ENCODE measurements around the gene POU6F1. TPM values are rescaled to one million over a fixed set of nuclear protein-coding genes. Genes with fewer than 3 reads are reported as not detected.

POU6F1 gene
- total and polyA plus RNA-seq, 2 experiments from 2014 or later, result 3.4 to 3.8 TPM

DNA sequence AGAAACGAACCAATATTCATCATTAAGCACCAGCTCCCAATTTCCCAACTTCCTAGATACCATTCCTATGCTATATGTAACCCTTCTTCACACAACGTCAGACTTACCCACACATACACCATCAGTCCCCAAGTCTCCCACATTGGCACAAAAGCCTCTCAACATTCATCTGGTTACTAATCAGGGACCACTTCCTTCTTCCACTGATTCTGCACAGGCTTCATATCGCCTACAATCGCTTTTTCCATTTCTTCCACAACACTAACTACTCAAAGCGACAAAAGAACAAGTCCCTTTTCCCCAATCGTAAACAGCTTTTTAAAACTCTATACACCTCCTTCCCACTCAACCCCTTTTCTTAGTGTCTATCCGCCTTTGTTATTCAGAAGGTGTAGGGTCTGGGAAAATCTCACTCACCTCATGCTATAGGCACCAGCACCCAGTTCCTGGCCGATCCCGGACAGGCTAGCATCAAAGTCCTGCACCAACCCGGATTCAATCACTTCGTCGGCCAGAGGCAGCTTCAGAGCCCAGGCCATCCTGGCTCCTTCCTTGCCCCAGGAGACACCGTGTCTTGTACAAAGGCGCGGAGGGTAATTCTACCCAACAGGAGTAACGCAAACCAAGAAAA lies 45.9 kb downstream of the POU6F1 start:
- H3K4me3 ChIP-seq, result peak overlapping the region; percentile 63
- DNase-seq (ENCODE audit: low read depth in 1 of 2, low spot score in 1 of 2), result peak; percentile 30 to 40

DNA sequence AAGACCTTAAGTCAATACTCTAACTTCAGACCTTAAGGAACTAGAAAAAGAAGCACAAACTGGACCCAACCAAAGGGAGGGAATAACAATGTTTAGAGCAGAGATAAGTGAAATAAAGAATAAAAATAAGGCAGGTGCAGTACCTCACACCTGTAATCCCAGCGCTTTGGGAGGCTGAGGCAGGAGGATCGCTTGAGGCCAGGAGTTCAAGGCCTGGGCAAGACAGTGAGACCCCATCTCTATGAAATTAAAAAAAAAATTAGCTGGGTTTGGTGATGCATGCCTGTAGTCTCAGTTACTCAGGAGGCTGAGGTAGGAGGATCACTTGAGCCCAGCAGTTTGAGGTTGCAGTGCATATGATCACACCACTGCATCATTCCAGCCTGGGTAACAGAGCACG lies 54.1 kb downstream of the POU6F1 start:
- no peak overlapping the region for H3K4me3 ChIP-seq
- H3K36me3 ChIP-seq, result no peaks in the 10 kb centered on the region
- DNase-seq (ENCODE audit: low read depth in 1 of 2, low spot score in 1 of 2), result no peak
- H3K27me3 ChIP-seq, result no peaks in the 10 kb centered on the region
- H3K9me3 ChIP-seq (ENCODE audit: low read depth), result no peaks in the 10 kb centered on the region
- TF ChIP-seq, protein P1, sequence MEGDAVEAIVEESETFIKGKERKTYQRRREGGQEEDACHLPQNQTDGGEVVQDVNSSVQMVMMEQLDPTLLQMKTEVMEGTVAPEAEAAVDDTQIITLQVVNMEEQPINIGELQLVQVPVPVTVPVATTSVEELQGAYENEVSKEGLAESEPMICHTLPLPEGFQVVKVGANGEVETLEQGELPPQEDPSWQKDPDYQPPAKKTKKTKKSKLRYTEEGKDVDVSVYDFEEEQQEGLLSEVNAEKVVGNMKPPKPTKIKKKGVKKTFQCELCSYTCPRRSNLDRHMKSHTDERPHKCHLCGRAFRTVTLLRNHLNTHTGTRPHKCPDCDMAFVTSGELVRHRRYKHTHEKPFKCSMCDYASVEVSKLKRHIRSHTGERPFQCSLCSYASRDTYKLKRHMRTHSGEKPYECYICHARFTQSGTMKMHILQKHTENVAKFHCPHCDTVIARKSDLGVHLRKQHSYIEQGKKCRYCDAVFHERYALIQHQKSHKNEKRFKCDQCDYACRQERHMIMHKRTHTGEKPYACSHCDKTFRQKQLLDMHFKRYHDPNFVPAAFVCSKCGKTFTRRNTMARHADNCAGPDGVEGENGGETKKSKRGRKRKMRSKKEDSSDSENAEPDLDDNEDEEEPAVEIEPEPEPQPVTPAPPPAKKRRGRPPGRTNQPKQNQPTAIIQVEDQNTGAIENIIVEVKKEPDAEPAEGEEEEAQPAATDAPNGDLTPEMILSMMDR (IDR thresholded peaks at IDR 0.05; ENCODE audit: low read depth, low read length), result no peak
- H3K27ac ChIP-seq, result no peak overlapping the region
- H3K4me1 ChIP-seq (ENCODE audit: low read depth), result no peaks in the 10 kb centered on the region

More for the DNA sequence above, 45.9 kb downstream of the POU6F1 start:
- TF ChIP-seq, protein P1 (IDR thresholded peaks at IDR 0.05; ENCODE audit: low read depth, low read length), result no peak
- H3K27ac ChIP-seq, result peak overlapping the region; percentile 95
- H3K36me3 ChIP-seq, result no peaks in the 10 kb centered on the region
- no peaks in the 10 kb centered on the region for H3K4me1 ChIP-seq (ENCODE audit: low read depth)
- no peaks in the 10 kb centered on the region for H3K27me3 ChIP-seq
- H3K9me3 ChIP-seq (ENCODE audit: low read depth), result no peaks in the 10 kb centered on the region

GRCh38 chr12:51162217-51162616 lies 55.6 kb downstream of the POU6F1 start:
- no peaks in the 10 kb centered on the region for H3K27me3 ChIP-seq
- H3K36me3 ChIP-seq, result no peaks in the 10 kb centered on the region
- H3K27ac ChIP-seq, result no peak overlapping the region
- no peaks in the 10 kb centered on the region for H3K9me3 ChIP-seq (ENCODE audit: low read depth)
- TF ChIP-seq, protein P1 (IDR thresholded peaks at IDR 0.05; ENCODE audit: low read depth, low read length), result no peak
- H3K4me1 ChIP-seq (ENCODE audit: low read depth), result no peaks in the 10 kb centered on the region
- no peak overlapping the region for H3K4me3 ChIP-seq
- DNase-seq (ENCODE audit: low read depth in 1 of 2, low spot score in 1 of 2), result no peak

GRCh38 chr12:51160814-51161459 lies 56.9 kb downstream of the POU6F1 start:
- Histone ChIP-seq H3K27me3 (no peaks in the 10 kb centered on the region), H3K4me3 (no peak overlapping the region), H3K36me3 (no peaks in the 10 kb centered on the region), H3K4me1 (ENCODE audit: low read depth) (no peaks in the 10 kb centered on the region), H3K27ac (no peak overlapping the region), H3K9me3 (ENCODE audit: low read depth) (no peaks in the 10 kb centered on the region)
- peak in 1 of 2 donors; percentile 80 for DNase-seq (ENCODE audit: low read depth in 1 of 2, low spot score in 1 of 2)
- TF ChIP-seq, protein P1 (IDR thresholded peaks at IDR 0.05; ENCODE audit: low read depth, low read length), result no peak

- no peak overlapping the region for H3K27ac ChIP-seq
These were observed 61.6 kb downstream of the POU6F1 start for GRCh38 chr12:51156245-51156765.

More at GRCh38 chr12:51156245-51156765, 61.6 kb downstream of the POU6F1 start:
- Histone ChIP-seq H3K27me3 (no peaks in the 10 kb centered on the region), H3K36me3 (no peaks in the 10 kb centered on the region), H3K9me3 (ENCODE audit: low read depth) (no peaks in the 10 kb centered on the region), H3K4me1 (ENCODE audit: low read depth) (no peaks in the 10 kb centered on the region), H3K4me3 (no peak overlapping the region)
- DNase-seq (ENCODE audit: low read depth in 1 of 2, low spot score in 1 of 2), result no peak
- TF ChIP-seq, protein P1 (IDR thresholded peaks at IDR 0.05; ENCODE audit: low read depth, low read length), result no peak

Measured in cardiac muscle cell (in vitro differentiated cells and primary cell).